ENCODE measurements around the gene LRRC58. TPM values are rescaled to one million over a fixed set of nuclear protein-coding genes. Genes with fewer than 3 reads are reported as not detected.
"Not testable (repeated sequence)": the region's sequence is repeated elsewhere in the genome, so short reads cannot be mapped to it uniquely, and the experiment has no call there.

The LRRC58 gene
- 10 to 100 TPM; 12.0 to 13.6 TPM for total RNA-seq
- long read RNA-seq, full-length matches to known transcripts = 16 of 20 reads
- long read RNA-seq, partial matches to known transcripts = 0 of 20 reads
- long read RNA-seq, other reads (novel, unspliced or antisense) = 4 of 20 reads

GRCh38 chr3:120348991-120349854 lies at the start of gene LRRC58:
Gene LRRC58 (minus strand): TSS chr3:120349354. CDS start chr3:120349243, 111 bp downstream.
- ATAC-seq = peak; percentile 98
- intact Hi-C loops (cut with DNase I) = no loop called here
- peak; percentile 94 for DNase-seq

GRCh38 chr3:120396469-120396868 lies 47.3 kb upstream of the LRRC58 start:
- DNase-seq = no peak
- ATAC-seq = no peak
- intact Hi-C loops (cut with DNase I) = no loop called here

GRCh38 chr3:120394347-120394746 lies 45.2 kb upstream of the LRRC58 start:
- intact Hi-C loops (cut with DNase I) = no loop called here
- DNase-seq (no peak), ATAC-seq (no peak)

GRCh38 chr3:120393761-120394160 lies 44.6 kb upstream of the LRRC58 start:
- intact Hi-C loops (cut with DNase I) = no loop called here
- no peak for ATAC-seq
- no peak for DNase-seq

GRCh38 chr3:120393243-120393642 lies 44.1 kb upstream of the LRRC58 start:
- ATAC-seq (peak; percentile 16 to 32), DNase-seq (no peak)
- intact Hi-C loops (cut with DNase I) = no loop called here

GRCh38 chr3:120382941-120383447 lies 33.8 kb upstream of the LRRC58 start:
- ATAC-seq = no peak
- no peak for DNase-seq
- intact Hi-C loops (cut with DNase I) = no loop called here

- no peak for ATAC-seq
- intact Hi-C loops (cut with DNase I) = no loop called here
- DNase-seq = no peak
Observed at GRCh38 chr3:120381503-120381902, 32.3 kb upstream of the LRRC58 start.

- ATAC-seq; DNase-seq; intact Hi-C loops (cut with DNase I): not testable (repeated sequence)
Observed at GRCh38 chr3:120377948-120378347, 28.8 kb upstream of the LRRC58 start.

GRCh38 chr3:120370463-120370862 lies 21.3 kb upstream of the LRRC58 start:
- no peak for ATAC-seq
- no peak for DNase-seq
- intact Hi-C loops (cut with DNase I) = no loop called here

GRCh38 chr3:120369037-120369467 lies 19.9 kb upstream of the LRRC58 start:
- DNase-seq = no peak
- intact Hi-C loops (cut with DNase I) = no loop called here
- no peak for ATAC-seq

- intact Hi-C loops (cut with DNase I) = no loop called here
- no peak for DNase-seq
Observed at GRCh38 chr3:120368172-120368571, 19.0 kb upstream of the LRRC58 start.

GRCh38 chr3:120364821-120365220 lies 15.7 kb upstream of the LRRC58 start:
- intact Hi-C loops (cut with DNase I) = no loop called here
- DNase-seq (no peak), ATAC-seq (no peak)

More at GRCh38 chr3:120368172-120368571, 19.0 kb upstream of the LRRC58 start:
- ATAC-seq = no peak

GRCh38 chr3:120364101-120364500 lies 14.9 kb upstream of the LRRC58 start:
- intact Hi-C loops (cut with DNase I) = no loop called here
- no peak for DNase-seq
- ATAC-seq = no peak

GRCh38 chr3:120357807-120358206 lies 8.7 kb upstream of the LRRC58 start:
- intact Hi-C loops (cut with DNase I) = no loop called here
- no peak for ATAC-seq
- DNase-seq = no peak

- intact Hi-C loops (cut with DNase I) = no loop called here
- DNase-seq (no peak), ATAC-seq (no peak)
Observed at GRCh38 chr3:120355486-120355885, 6.3 kb upstream of the LRRC58 start.

- intact Hi-C loops (cut with DNase I) = no loop called here
- ATAC-seq = no peak
- DNase-seq = no peak
Observed at GRCh38 chr3:120353463-120353862, 4.3 kb upstream of the LRRC58 start.

GRCh38 chr3:120352017-120352416 lies 2.9 kb upstream of the LRRC58 start:
- DNase-seq (no peak), ATAC-seq (no peak)
- intact Hi-C loops (cut with DNase I) = no loop called here

GRCh38 chr3:120350401-120350941 lies 1.3 kb upstream of the LRRC58 start:
- peak; percentile 39 for DNase-seq
- intact Hi-C loops (cut with DNase I) = no loop called here
- ATAC-seq = no peak

- DNase-seq (no peak), ATAC-seq (no peak)
- intact Hi-C loops (cut with DNase I) = no loop called here
Observed at GRCh38 chr3:120349855-120350125, 636 bp upstream of the LRRC58 start.

Data from left cardiac atrium (tissue), 4 donors.